WTC11 (cell line): ENCODE results near the gene MESP2. TPM values are rescaled to one million over a fixed set of nuclear protein-coding genes. Genes with fewer than 3 reads are reported as not detected.
"Not testable (repeated sequence)": the region's sequence is repeated elsewhere in the genome, so short reads cannot be mapped to it uniquely, and the experiment has no call there.

Experiments
- ATAC-seq: fragments of 200-7000 bp; cut with Tn5 transposase; 2 replicates; pipeline ENCODE4 v1.10.0; 2021; ENCODE audit warnings: mild to moderate bottlenecking, moderate library complexity
- CTCF ChIA-PET: fragments of 300-600 bp; sonication (Branson Sonifier 250); formaldehyde crosslinking; loops from one replicate; lab custom pipeline; 2021; ENCODE audit warnings: antibody characterized with exemption; lab: Charles Lee
- POLR2A ChIA-PET: fragments of 350-600 bp; sonication (Branson Sonifier 250); formaldehyde crosslinking; loops from one replicate; lab custom pipeline; 2021; ENCODE audit warnings: antibody characterized with exemption; lab: Charles Lee
- DNase-seq: peaks from one replicate; pipeline ENCODE4 v3.0.0; 2021; ENCODE audit warnings: low spot score
- H3K27ac Mint-ChIP-seq: 2 replicates; pipeline ENCODE4 v1.8.0; 2021; ENCODE audit warnings: mixed read lengths
- H3K27me3 Mint-ChIP-seq: 2 replicates; pipeline ENCODE4 v1.8.0; 2021; ENCODE audit warnings: low read depth, mild to moderate bottlenecking, moderate library complexity, mixed read lengths
- H3K36me3 Mint-ChIP-seq: 2 replicates; pipeline ENCODE4 v1.8.0; 2021; ENCODE audit warnings: mixed read lengths
- H3K4me1 Mint-ChIP-seq: 2 replicates; pipeline ENCODE4 v1.8.0; 2022; ENCODE audit warnings: mixed read lengths
- H3K4me3 Mint-ChIP-seq: 2 replicates; pipeline ENCODE4 v1.8.0; 2021; ENCODE audit warnings: mild to moderate bottlenecking, moderate library complexity, mixed read lengths
- H3K9me3 Mint-ChIP-seq: 2 replicates; pipeline ENCODE4 v1.8.0; 2021; ENCODE audit warnings: mixed read lengths
- ATF1 ChIP-seq: sonication (generic); formaldehyde crosslinking; IDR thresholded peaks from 2 replicates; pipeline ENCODE4 v1.8.1; 2023; ENCODE audit warnings: mild to moderate bottlenecking, moderate library complexity, missing genetic modification reagents
- ELF4 ChIP-seq: sonication (generic); formaldehyde crosslinking; IDR thresholded peaks from 2 replicates; pipeline ENCODE4 v1.8.1; 2022; ENCODE audit warnings: low read depth, mild to moderate bottlenecking, moderate library complexity, missing genetic modification reagents
- KAT7 ChIP-seq: sonication (generic); formaldehyde crosslinking; IDR thresholded peaks from 2 replicates; pipeline ENCODE4 v1.8.1; 2023; ENCODE audit warnings: missing genetic modification reagents, mild to moderate bottlenecking, borderline replicate concordance
- NFE2L1 ChIP-seq: sonication (generic); formaldehyde crosslinking; IDR thresholded peaks from 2 replicates; pipeline ENCODE4 v1.8.1; 2023; ENCODE audit warnings: missing genetic modification reagents
- NFYB ChIP-seq: sonication (generic); formaldehyde crosslinking; conservative IDR thresholded peaks from 2 replicates; pipeline ENCODE4 v1.8.0; 2022; ENCODE audit warnings: low read depth, missing genetic modification reagents
- NR1H2 ChIP-seq: sonication (generic); formaldehyde crosslinking; IDR thresholded peaks from 2 replicates; pipeline ENCODE4 v1.9.0; 2021; ENCODE audit warnings: mild to moderate bottlenecking, moderate library complexity, missing genetic modification reagents
- NR3C1 ChIP-seq: sonication (generic); formaldehyde crosslinking; conservative IDR thresholded peaks from 2 replicates; pipeline ENCODE4 v1.8.1; 2023; ENCODE audit warnings: low read depth, mild to moderate bottlenecking, missing genetic modification reagents
- PRRX2 ChIP-seq: fragments of 250-450 bp; sonication (Bioruptor Pico); IDR thresholded peaks from 2 replicates; pipeline ENCODE4 v1.8.0; 2021; ENCODE audit warnings: mild to moderate bottlenecking
- RORB ChIP-seq: fragments of 250-450 bp; sonication (Bioruptor Pico); IDR thresholded peaks from 2 replicates; pipeline ENCODE4 v1.9.0; 2021; ENCODE audit warnings: mild to moderate bottlenecking
- ZNF423 ChIP-seq: fragments of 250-450 bp; sonication (Bioruptor Pico); IDR thresholded peaks from 2 replicates; pipeline ENCODE4 v2.1.2; 2022; ENCODE audit warnings: mild to moderate bottlenecking, moderate library complexity
- total RNA-seq: library from RNA; stranded (reverse); gene quantifications from 3 replicates; pipeline ENCODE4 v1.2.3, GENCODE V29; 2021
- TF ChIP-seq, protein P1 (sequence below): sonication (generic); formaldehyde crosslinking; IDR thresholded peaks from 2 replicates; pipeline ENCODE4 v1.8.1; 2023; ENCODE audit warnings: mild to moderate bottlenecking, missing genetic modification reagents, borderline replicate concordance
- TF ChIP-seq, protein P2 (sequence below): sonication (generic); formaldehyde crosslinking; IDR thresholded peaks from 2 replicates; pipeline ENCODE4 v1.8.0; 2022; ENCODE audit warnings: mild to moderate bottlenecking, missing genetic modification reagents
- TF ChIP-seq, protein P3 (sequence below): fragments of 200-600 bp; IDR thresholded peaks from 2 replicates; pipeline ENCODE4 v1.8.0; 2022; ENCODE audit warnings: antibody characterized with exemption
- TF ChIP-seq, protein P4 (sequence below): sonication (generic); formaldehyde crosslinking; IDR thresholded peaks from 2 replicates; pipeline ENCODE4 v1.8.1; 2022; ENCODE audit warnings: low read depth, missing genetic modification reagents, borderline replicate concordance
- TF ChIP-seq, protein P5 (sequence below): sonication (generic); formaldehyde crosslinking; IDR thresholded peaks from 2 replicates; pipeline ENCODE4 v1.8.1; 2022; ENCODE audit warnings: missing genetic modification reagents, borderline replicate concordance
- TF ChIP-seq, protein P6 (sequence below): sonication (generic); formaldehyde crosslinking; conservative IDR thresholded peaks from 2 replicates; pipeline ENCODE4 v1.8.1; 2022; ENCODE audit warnings: mild to moderate bottlenecking, missing genetic modification reagents
- TF ChIP-seq, protein P7 (sequence below): sonication (generic); formaldehyde crosslinking; IDR thresholded peaks from 2 replicates; pipeline ENCODE4 v1.8.0; 2023; ENCODE audit warnings: missing genetic modification reagents, mild to moderate bottlenecking, borderline replicate concordance
- TF ChIP-seq, protein P8 (sequence below): fragments of 250-450 bp; sonication (Bioruptor Pico); IDR thresholded peaks from 2 replicates; pipeline ENCODE4 v1.8.0; 2021; ENCODE audit warnings: mild to moderate bottlenecking

The MESP2 gene
- total RNA-seq, 1 experiment from 2014 or later, result 0.68 TPM

DNA sequence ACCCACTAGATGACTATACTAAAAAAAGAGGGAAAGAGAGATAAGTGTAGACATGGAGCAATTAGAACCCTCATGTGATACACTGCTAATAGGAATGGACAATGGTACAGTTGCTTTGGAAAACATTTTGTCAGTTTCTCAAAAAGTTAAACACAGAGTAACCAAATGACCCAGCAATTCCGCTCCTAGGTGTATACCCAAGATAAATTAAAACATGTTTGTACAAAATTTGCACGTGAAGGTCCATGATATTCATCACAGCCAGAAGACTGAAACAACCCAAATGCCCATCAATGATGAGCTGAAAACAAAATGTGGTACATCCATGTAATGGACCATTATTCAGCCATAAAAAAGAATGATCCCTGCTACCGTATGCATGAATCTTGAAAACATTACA, 11.8 kb downstream of the MESP2 start (continued):
- TF ChIP-seq, protein P1, sequence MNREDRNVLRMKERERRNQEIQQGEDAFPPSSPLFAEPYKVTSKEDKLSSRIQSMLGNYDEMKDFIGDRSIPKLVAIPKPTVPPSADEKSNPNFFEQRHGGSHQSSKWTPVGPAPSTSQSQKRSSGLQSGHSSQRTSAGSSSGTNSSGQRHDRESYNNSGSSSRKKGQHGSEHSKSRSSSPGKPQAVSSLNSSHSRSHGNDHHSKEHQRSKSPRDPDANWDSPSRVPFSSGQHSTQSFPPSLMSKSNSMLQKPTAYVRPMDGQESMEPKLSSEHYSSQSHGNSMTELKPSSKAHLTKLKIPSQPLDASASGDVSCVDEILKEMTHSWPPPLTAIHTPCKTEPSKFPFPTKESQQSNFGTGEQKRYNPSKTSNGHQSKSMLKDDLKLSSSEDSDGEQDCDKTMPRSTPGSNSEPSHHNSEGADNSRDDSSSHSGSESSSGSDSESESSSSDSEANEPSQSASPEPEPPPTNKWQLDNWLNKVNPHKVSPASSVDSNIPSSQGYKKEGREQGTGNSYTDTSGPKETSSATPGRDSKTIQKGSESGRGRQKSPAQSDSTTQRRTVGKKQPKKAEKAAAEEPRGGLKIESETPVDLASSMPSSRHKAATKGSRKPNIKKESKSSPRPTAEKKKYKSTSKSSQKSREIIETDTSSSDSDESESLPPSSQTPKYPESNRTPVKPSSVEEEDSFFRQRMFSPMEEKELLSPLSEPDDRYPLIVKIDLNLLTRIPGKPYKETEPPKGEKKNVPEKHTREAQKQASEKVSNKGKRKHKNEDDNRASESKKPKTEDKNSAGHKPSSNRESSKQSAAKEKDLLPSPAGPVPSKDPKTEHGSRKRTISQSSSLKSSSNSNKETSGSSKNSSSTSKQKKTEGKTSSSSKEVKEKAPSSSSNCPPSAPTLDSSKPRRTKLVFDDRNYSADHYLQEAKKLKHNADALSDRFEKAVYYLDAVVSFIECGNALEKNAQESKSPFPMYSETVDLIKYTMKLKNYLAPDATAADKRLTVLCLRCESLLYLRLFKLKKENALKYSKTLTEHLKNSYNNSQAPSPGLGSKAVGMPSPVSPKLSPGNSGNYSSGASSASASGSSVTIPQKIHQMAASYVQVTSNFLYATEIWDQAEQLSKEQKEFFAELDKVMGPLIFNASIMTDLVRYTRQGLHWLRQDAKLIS, result no peak
- TF ChIP-seq NR1H2 (CRISPR knock-in tag) (no peak), RORB (CRISPR knock-in tag) (no peak), ATF1 (CRISPR knock-in tag) (no peak), KAT7 (CRISPR knock-in tag) (no peak), ZNF423 (CRISPR knock-in tag) (no peak), ELF4 (CRISPR knock-in tag) (no peak), NFYB (CRISPR knock-in tag) (no peak)
- TF ChIP-seq, protein P2, sequence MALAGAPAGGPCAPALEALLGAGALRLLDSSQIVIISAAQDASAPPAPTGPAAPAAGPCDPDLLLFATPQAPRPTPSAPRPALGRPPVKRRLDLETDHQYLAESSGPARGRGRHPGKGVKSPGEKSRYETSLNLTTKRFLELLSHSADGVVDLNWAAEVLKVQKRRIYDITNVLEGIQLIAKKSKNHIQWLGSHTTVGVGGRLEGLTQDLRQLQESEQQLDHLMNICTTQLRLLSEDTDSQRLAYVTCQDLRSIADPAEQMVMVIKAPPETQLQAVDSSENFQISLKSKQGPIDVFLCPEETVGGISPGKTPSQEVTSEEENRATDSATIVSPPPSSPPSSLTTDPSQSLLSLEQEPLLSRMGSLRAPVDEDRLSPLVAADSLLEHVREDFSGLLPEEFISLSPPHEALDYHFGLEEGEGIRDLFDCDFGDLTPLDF (CRISPR knock-in tag), result no peak
- TF ChIP-seq, protein P3, sequence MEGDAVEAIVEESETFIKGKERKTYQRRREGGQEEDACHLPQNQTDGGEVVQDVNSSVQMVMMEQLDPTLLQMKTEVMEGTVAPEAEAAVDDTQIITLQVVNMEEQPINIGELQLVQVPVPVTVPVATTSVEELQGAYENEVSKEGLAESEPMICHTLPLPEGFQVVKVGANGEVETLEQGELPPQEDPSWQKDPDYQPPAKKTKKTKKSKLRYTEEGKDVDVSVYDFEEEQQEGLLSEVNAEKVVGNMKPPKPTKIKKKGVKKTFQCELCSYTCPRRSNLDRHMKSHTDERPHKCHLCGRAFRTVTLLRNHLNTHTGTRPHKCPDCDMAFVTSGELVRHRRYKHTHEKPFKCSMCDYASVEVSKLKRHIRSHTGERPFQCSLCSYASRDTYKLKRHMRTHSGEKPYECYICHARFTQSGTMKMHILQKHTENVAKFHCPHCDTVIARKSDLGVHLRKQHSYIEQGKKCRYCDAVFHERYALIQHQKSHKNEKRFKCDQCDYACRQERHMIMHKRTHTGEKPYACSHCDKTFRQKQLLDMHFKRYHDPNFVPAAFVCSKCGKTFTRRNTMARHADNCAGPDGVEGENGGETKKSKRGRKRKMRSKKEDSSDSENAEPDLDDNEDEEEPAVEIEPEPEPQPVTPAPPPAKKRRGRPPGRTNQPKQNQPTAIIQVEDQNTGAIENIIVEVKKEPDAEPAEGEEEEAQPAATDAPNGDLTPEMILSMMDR, result no peak
- TF ChIP-seq, protein P4, sequence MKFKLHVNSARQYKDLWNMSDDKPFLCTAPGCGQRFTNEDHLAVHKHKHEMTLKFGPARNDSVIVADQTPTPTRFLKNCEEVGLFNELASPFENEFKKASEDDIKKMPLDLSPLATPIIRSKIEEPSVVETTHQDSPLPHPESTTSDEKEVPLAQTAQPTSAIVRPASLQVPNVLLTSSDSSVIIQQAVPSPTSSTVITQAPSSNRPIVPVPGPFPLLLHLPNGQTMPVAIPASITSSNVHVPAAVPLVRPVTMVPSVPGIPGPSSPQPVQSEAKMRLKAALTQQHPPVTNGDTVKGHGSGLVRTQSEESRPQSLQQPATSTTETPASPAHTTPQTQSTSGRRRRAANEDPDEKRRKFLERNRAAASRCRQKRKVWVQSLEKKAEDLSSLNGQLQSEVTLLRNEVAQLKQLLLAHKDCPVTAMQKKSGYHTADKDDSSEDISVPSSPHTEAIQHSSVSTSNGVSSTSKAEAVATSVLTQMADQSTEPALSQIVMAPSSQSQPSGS (CRISPR knock-in tag), result no peak
- TF ChIP-seq, protein P5, sequence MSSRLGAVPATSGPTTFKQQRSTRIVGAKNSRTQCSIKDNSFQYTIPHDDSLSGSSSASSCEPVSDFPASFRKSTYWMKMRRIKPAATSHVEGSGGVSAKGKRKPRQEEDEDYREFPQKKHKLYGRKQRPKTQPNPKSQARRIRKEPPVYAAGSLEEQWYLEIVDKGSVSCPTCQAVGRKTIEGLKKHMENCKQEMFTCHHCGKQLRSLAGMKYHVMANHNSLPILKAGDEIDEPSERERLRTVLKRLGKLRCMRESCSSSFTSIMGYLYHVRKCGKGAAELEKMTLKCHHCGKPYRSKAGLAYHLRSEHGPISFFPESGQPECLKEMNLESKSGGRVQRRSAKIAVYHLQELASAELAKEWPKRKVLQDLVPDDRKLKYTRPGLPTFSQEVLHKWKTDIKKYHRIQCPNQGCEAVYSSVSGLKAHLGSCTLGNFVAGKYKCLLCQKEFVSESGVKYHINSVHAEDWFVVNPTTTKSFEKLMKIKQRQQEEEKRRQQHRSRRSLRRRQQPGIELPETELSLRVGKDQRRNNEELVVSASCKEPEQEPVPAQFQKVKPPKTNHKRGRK, result no peak
- TF ChIP-seq, protein P6, sequence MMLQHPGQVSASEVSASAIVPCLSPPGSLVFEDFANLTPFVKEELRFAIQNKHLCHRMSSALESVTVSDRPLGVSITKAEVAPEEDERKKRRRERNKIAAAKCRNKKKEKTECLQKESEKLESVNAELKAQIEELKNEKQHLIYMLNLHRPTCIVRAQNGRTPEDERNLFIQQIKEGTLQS (CRISPR knock-in tag), result no peak

DNA sequence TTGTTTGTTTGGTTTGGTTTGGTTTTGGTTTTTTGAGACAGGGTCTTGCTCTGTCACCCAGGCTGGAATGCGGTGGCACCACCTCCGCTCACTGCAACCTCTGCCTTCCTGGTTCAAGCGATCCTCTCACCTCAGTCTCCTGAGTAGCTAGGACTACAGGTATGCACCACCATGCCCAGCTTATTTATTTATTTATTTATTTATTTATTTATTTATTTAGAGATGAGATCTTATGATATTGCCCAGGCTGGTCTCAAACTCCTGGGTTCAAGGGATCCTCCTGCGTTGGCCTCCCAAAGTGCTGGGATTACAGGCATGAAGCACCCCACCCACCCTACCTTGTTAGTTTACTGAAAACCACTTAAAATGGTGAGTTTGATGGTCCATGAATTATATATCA, 12.5 kb downstream of the MESP2 start:
- H3K27me3 Mint-ChIP-seq, H3K4me1 Mint-ChIP-seq, ATAC-seq, H3K27ac Mint-ChIP-seq, CTCF ChIA-PET, H3K36me3 Mint-ChIP-seq, H3K9me3 Mint-ChIP-seq, H3K4me3 Mint-ChIP-seq, POLR2A ChIA-PET, DNase-seq: not testable (repeated sequence)

DNA sequence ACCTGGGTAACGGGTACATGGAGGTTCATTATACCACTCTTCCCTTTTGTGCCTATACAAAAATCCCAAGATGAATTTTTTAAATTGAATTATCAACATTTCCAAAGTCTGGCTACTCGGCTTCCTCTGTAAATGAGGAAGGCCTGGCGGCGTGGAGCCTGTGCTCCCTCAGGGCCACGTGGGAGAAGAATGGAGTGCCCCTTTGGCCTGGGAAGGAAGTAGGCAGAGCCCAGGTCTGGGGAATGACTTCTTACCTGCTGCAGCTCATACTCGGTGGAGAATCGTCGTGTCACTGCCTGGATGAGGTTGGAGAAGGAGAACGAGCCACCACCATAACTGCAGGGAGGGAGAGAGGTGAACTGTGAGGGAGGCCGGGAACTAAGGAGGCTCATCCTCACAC, 14.1 kb downstream of the MESP2 start:
- peaks cover 8% of the 10 kb centered on the region for H3K36me3 Mint-ChIP-seq
- DNase-seq (no peak), ATAC-seq (no peak)
- H3K27me3 Mint-ChIP-seq, result no peaks in the 10 kb centered on the region; the same call in 1 of the 2 replicates
- H3K4me3 Mint-ChIP-seq, result no peak overlapping the region
- POLR2A ChIA-PET, result no interaction called here
- CTCF ChIA-PET, result interaction anchor here (1.1 to 1.5 kb wide), 2 partner anchors 30 to 85 kb away, joined by 6 to 10 read pairs; no protein-coding TSS in a partner anchor
- H3K27ac Mint-ChIP-seq, result no peak overlapping the region
- H3K4me1 Mint-ChIP-seq, result no peaks in the 10 kb centered on the region
- peaks cover 10% of the 10 kb centered on the region for H3K9me3 Mint-ChIP-seq
- TF ChIP-seq, protein P7, sequence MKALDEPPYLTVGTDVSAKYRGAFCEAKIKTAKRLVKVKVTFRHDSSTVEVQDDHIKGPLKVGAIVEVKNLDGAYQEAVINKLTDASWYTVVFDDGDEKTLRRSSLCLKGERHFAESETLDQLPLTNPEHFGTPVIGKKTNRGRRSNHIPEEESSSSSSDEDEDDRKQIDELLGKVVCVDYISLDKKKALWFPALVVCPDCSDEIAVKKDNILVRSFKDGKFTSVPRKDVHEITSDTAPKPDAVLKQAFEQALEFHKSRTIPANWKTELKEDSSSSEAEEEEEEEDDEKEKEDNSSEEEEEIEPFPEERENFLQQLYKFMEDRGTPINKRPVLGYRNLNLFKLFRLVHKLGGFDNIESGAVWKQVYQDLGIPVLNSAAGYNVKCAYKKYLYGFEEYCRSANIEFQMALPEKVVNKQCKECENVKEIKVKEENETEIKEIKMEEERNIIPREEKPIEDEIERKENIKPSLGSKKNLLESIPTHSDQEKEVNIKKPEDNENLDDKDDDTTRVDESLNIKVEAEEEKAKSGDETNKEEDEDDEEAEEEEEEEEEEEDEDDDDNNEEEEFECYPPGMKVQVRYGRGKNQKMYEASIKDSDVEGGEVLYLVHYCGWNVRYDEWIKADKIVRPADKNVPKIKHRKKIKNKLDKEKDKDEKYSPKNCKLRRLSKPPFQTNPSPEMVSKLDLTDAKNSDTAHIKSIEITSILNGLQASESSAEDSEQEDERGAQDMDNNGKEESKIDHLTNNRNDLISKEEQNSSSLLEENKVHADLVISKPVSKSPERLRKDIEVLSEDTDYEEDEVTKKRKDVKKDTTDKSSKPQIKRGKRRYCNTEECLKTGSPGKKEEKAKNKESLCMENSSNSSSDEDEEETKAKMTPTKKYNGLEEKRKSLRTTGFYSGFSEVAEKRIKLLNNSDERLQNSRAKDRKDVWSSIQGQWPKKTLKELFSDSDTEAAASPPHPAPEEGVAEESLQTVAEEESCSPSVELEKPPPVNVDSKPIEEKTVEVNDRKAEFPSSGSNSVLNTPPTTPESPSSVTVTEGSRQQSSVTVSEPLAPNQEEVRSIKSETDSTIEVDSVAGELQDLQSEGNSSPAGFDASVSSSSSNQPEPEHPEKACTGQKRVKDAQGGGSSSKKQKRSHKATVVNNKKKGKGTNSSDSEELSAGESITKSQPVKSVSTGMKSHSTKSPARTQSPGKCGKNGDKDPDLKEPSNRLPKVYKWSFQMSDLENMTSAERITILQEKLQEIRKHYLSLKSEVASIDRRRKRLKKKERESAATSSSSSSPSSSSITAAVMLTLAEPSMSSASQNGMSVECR (CRISPR knock-in tag), result no peak
- TF ChIP-seq PRRX2 (CRISPR knock-in tag) (no peak), NR3C1 (CRISPR knock-in tag) (no peak), NFE2L1 (CRISPR knock-in tag) (no peak)
- TF ChIP-seq, protein P8, sequence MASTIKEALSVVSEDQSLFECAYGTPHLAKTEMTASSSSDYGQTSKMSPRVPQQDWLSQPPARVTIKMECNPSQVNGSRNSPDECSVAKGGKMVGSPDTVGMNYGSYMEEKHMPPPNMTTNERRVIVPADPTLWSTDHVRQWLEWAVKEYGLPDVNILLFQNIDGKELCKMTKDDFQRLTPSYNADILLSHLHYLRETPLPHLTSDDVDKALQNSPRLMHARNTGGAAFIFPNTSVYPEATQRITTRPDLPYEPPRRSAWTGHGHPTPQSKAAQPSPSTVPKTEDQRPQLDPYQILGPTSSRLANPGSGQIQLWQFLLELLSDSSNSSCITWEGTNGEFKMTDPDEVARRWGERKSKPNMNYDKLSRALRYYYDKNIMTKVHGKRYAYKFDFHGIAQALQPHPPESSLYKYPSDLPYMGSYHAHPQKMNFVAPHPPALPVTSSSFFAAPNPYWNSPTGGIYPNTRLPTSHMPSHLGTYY (CRISPR knock-in tag), result no peak
